ENCODE results near the gene CREB5.

The CREB5 gene

GRCh38 chr7:28643188-28643569 lies 230.9 kb downstream of the CREB5 start:
- no peak for TF ChIP-seq CTCF (IDR thresholded peaks at IDR 0.05; ENCODE audit: low read depth, low read length)
- no peak overlapping the region for H3K4me3 ChIP-seq (replicated peaks in 1 of 2; ENCODE audit: low read depth in 2 of 2, low read length in 2 of 2)
- no peak for DNase-seq (ENCODE audit: low read depth in 2 of 2)

GRCh38 chr7:28643584-28644340 lies 231.4 kb downstream of the CREB5 start:
- no peak for TF ChIP-seq CTCF (IDR thresholded peaks at IDR 0.05; ENCODE audit: low read depth, low read length)
- H3K4me3 ChIP-seq (replicated peaks in 1 of 2; ENCODE audit: low read depth in 2 of 2, low read length in 2 of 2), result no peak overlapping the region
- DNase-seq (ENCODE audit: low read depth in 2 of 2), result no peak

GRCh38 chr7:28645866-28646265 lies 233.5 kb downstream of the CREB5 start:
- no peak for TF ChIP-seq CTCF (IDR thresholded peaks at IDR 0.05; ENCODE audit: low read depth, low read length)
- DNase-seq (ENCODE audit: low read depth in 2 of 2), result no peak
- H3K4me3 ChIP-seq (replicated peaks in 1 of 2; ENCODE audit: low read depth in 2 of 2, low read length in 2 of 2), result no peak overlapping the region

GRCh38 chr7:28646376-28647075 lies 234.2 kb downstream of the CREB5 start:
- no peak overlapping the region for H3K4me3 ChIP-seq (replicated peaks in 1 of 2; ENCODE audit: low read depth in 2 of 2, low read length in 2 of 2)
- DNase-seq (ENCODE audit: low read depth in 2 of 2), result no peak
- TF ChIP-seq CTCF (IDR thresholded peaks at IDR 0.05; ENCODE audit: low read depth, low read length), result no peak

GRCh38 chr7:28647076-28647421 lies 234.7 kb downstream of the CREB5 start:
- no peak for TF ChIP-seq CTCF (IDR thresholded peaks at IDR 0.05; ENCODE audit: low read depth, low read length)
- no peak for DNase-seq (ENCODE audit: low read depth in 2 of 2)
- H3K4me3 ChIP-seq (replicated peaks in 1 of 2; ENCODE audit: low read depth in 2 of 2, low read length in 2 of 2), result no peak overlapping the region

- TF ChIP-seq CTCF (IDR thresholded peaks at IDR 0.05; ENCODE audit: low read depth, low read length), result no peak
- DNase-seq (ENCODE audit: low read depth in 2 of 2), result no peak
- H3K4me3 ChIP-seq (replicated peaks in 1 of 2; ENCODE audit: low read depth in 2 of 2, low read length in 2 of 2), result no peak overlapping the region
Measured at GRCh38 chr7:28649189-28649588, 236.9 kb downstream of the CREB5 start.
